NCI-H2227 treated with DMSO at 0.1 percent for 48 hours (cell line): ENCODE data around the gene POLR1E.
"Not testable (repeated sequence)": the region's sequence is repeated elsewhere in the genome, so short reads cannot be mapped to it uniquely, and the experiment has no call there.

Experiments used
- DNase-seq: peaks from one replicate; lab custom pipeline; 2025; lab: John Stamatoyannopoulos, UW

The POLR1E gene

DNA sequence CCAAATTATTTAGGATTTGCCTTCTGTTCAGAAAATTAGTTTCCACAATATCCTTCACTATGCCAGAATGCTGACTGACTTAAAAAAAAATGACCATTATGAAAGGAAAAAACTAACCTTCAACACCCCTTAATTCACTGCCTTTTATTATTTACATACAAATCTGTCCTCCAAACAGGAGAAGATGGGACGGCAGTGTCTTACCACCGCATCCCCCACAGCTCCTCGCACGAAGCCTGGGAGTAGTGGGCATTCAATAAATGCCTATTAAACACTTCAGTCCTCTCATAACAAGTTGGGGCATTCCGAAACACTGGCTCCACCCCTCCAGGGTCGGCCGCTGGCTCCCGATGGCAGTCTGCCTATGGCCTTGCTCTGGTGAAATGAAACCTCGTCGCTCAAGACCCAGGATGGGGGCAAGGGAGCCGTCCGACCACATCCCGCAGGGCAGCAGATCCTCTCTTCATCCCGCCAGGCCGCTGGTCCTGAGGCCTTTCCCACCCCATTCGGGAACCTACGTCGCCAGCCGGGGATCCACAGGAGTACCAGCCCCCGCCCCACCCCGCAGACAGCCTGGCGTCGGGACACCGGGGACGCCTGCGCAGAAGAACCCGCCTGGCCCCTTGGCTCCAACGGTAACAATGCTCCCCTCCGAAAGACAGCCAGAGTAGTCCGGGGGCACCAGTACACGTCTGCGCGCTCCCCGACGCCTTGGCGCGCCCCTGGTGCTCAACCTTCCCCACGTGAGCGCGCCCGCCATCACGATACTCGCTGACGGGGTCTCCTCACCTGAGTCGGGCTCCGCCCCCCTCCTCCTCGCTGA lies 21.1 kb upstream of the POLR1E start:
- peak; percentile 88 for DNase-seq

DNA sequence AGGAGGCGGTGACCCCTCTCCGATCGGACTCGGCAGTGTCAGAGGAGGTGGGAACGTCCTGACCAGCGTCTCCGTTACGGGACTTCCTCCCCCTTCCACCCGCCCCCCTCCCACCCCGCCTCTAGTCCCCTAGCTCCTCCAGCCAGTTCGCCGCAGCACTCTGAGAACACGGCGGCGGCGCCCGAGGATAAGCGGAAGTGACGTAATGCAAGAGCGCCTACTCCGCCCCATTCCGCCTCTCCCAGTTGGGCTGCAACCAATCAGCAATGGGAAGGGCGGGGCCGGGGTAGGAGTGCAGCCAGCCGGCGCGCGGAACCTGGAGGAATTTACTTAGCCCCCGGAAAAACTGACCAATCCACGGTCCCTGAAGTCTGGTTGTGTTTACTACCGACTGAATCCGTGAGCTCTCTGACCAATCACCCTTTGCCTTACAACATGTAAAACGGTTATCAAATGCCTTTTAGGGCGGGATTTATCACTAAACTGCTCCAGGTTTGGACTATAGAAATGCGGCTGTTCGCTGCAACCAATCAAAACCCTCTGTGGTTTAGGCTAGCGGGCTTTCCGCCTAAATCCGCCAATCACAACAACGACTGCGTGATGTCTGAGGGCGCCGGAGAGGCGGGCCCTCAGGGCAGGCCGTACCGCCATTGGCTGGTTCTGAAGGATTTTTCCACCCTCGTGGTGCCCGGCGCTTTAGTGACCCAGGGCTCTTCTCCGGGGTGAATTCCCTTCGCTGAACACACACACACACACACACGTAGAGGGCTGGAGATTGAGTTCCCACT lies 20.3 kb upstream of the POLR1E start, which contains the start of gene ZBTB5:
ZBTB5 (minus strand) TSS at position 202 of the 788 bp plus-strand sequence. CDS start 22,899 bp downstream, outside the sequence.
- DNase-seq = peak; percentile 96

GRCh38 chr9:37466037-37466709 lies 19.6 kb upstream of the POLR1E start:
- peak; percentile 54 for DNase-seq

DNA sequence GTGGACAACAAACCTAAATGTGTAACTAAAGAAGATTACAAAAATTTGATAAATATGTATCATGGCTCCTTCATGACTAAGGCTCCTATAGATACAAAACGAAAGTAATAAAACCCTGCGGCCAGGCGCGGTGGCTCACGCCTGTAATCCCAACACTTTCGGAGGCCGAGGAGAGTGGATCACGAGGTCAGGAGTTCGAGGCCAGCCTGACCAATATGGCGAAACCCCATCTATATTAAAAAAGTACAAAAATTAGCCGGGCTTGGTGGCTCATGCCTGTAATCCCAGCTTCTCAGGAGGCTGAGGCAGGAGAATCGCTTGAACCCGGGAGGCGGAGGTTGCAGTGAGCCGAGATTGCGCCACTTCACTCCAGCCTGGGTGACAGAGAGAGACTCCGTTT lies 18.2 kb upstream of the POLR1E start:
- DNase-seq = not testable (repeated sequence)

DNA sequence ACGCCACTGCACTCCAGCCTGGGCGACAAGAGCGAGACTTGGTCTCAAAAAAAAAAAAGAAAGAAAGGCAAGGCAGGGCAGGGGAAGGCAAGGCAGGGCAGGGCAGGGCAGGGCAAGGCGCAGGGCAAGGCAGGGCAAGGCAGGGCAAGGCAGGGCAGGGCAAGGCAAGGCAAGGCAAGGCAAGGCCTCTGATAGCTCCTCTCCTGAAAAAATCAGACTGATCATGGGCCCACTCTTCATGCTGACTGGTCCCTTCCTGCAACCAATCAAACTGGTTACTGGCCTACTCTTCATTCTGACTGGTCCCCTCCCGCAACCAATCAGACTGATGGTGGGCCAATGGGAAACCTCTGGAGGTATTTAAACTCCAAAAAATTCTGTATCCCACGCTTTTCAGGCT lies 17.1 kb upstream of the POLR1E start:
- no peak for DNase-seq

GRCh38 chr9:37471942-37472684 lies 13.6 kb upstream of the POLR1E start:
- DNase-seq = peak; percentile 37

DNA sequence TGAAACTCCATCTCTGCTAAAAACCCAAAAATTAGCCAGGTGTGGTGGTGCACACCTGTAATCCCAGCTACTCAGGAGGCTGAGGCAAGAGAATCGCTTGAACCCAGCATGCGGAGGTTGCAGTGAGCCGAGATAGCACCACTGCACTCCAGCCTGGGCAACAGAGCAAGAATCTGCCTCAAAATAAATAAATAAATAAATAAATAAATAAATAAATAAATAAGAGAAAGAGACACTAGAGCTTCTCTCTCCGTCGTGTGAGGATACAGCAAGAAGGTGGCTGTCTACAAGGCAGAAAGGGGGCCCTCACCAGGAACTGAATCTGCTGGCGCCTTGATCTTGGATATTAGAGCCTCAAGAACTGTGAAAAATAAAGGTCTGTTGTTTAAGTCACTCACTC lies 11.8 kb upstream of the POLR1E start:
- DNase-seq = not testable (repeated sequence)

DNA sequence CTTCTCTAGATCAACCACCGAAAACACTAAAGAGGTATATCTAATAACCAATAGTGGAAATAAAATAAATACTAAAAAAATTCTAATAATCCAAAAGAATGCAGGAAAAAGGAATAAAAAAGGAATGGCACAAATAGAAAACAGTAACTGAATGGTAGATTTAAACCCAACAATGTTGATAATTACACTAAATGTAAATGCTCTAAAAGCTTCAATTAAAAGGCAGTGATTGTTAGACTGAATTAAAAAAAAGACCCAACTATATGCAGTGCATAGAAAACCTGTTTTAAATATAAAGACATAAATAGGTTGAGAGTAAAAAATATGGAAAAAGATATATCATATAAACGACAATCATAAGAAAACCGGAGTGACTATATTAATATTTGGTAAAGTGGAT lies 11.3 kb upstream of the POLR1E start:
- no peak for DNase-seq

DNA sequence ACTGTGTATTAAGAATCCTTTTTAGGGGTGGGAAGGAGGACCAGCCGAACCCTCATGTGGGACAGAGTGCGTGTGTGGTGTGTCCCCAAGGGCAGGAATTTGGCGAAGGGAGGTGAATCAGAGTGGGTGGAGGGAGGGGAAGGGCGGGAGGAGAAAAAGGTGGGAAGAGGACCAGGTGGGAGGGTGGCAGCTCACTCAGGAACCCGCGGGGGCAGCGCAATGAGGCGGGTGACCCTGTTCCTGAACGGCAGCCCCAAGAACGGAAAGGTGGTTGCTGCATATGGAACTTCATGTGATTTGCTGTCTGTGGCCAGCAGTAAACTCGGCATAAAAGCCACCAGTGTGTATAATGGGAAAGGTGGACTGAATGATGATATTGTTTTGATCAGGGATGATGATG lies 8.8 kb upstream of the POLR1E start:
- DNase-seq = no peak

- not testable (repeated sequence) for DNase-seq
Observed at GRCh38 chr9:37477443-37477842, 8.3 kb upstream of the POLR1E start.

DNA sequence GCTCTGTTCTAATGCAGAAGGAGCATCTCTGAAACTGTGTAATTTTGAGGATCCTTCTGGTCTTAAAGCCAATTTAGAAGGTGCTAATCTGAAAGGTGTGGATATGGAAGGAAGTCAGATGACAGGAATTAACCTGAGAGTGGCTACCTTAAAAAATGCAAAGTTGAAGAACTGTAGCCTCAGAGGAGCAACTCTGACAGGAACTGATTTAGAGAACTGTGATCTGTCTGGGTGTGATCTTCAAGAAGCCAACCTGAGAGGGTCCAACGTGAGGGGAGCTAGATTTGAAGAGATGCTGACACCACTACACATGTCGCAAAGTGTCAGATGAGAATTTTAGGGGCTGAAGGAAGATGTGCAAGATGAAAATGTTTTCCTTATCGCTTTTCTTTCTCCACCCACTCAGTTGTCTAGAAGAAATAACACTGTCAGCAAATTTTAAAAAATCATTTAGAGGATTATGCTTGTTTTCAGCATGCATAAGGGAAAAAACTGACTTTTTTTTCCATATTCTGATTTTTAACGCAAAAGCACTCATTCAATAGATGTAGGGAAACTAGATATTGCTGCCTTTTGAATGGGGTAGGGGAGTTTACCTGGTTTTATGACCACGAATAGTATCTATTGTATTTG lies 7.6 kb upstream of the POLR1E start:
- not testable (repeated sequence) for DNase-seq

- DNase-seq = no peak
Observed at GRCh38 chr9:37480759-37481158, 5.0 kb upstream of the POLR1E start.

- DNase-seq = no peak
Observed at GRCh38 chr9:37486256-37486615, 488 bp downstream of the POLR1E start.

DNA sequence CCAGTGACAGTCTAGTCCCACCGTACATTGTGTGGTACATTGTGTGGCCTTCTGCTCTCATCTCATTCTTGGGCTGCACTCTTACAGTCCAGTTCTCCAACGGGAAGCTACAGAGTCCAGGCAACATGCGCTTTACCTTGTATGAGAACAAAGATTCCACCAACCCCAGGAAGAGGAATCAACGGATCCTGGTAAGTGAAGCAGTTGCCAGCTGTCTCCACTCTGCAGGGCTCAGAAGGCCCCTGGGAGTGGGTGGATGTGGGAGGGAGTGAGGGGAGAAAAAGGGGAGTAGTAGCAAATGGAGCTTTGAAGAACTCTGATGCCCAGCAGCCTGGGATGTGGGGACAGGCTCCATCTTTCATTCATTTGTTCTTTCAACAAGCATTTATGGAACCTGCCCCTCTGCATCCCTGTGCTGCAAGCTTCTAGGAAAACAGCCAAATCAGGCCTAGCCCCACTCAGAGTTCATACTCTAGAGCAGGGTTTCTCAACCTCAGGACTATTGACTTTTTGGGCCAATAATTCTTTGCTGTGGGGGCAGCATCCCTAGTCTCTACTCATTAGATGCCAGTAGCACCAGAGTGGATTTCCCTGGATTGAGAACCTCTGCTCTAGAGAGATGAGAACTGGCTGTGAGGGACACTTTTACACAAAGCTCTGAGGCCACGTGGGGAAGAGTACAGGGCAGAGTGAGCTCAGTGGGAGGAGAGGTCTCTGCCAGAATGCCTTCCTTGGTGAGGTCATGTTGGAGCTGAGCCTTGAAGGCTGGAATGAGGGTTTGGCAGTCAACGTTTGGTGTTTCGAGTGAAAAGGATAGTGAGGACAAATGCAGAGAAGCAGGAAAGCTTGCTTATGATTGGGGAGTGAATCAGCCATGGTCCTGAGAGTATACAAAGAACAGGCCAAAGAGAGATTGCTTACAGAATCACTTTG lies 1.1 kb downstream of the POLR1E start:
- DNase-seq = no peak

GRCh38 chr9:37491939-37492338 lies 6.2 kb downstream of the POLR1E start:
- DNase-seq = no peak

DNA sequence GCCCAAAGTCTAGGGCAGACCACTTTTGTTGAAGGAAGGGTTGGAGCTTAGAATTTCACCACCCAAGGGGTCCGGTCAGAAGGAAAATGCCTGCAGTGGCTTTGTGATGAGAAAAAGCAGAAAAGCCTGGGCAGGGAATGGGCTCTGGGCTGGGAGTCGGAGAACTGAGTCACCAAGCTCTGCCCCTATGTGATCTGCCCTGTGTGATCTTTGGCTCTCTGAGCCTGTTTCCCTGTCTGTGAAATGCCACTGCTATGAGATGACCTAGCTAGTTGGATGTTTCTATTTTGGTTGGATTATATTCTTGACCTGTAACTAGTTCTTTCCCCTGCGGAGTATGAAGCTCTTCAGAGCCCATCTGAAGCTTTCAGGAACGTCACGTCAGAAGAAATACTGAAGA lies 9.8 kb downstream of the POLR1E start:
- no peak for DNase-seq

GRCh38 chr9:37496020-37496419 lies 10.3 kb downstream of the POLR1E start:
- no peak for DNase-seq

- no peak for DNase-seq
Observed at GRCh38 chr9:37497320-37497719, 11.6 kb downstream of the POLR1E start.

- DNase-seq = no peak
Observed at GRCh38 chr9:37498457-37498856, 12.7 kb downstream of the POLR1E start.

- no peak for DNase-seq
Observed at GRCh38 chr9:37499297-37499696, 13.5 kb downstream of the POLR1E start.
